Hepatocyte (in vitro differentiated cells): ENCODE results near the gene RASGRP3. TPM values are rescaled to one million over a fixed set of nuclear protein-coding genes. Genes with fewer than 3 reads are reported as not detected.

Source experiments
- DNase-seq: peaks from one replicate; pipeline ENCODE4 v3.0.0-alpha.2; 2016; ENCODE audit warnings: low spot score
- H2AFZ ChIP-seq: fragments of 200-600 bp; sonication (generic); 2 replicates; pipeline ENCODE4 v1.6.0; 2016; ENCODE audit warnings: antibody characterized with exemption, mild to moderate bottlenecking
- H3K27ac ChIP-seq: fragments of 200-600 bp; sonication (generic); 2 replicates; pipeline ENCODE4 v1.5.1; 2016; ENCODE audit warnings: mild to moderate bottlenecking
- H3K27me3 ChIP-seq: fragments of 200-600 bp; sonication (generic); 2 replicates; pipeline ENCODE4 v1.6.1; 2016
- H3K36me3 ChIP-seq: fragments of 200-600 bp; sonication (generic); replicated peaks from 2 replicates; pipeline ENCODE4 v1.5.1; 2016; ENCODE audit warnings: low read depth; ENCODE audit not compliant: insufficient read depth
- H3K4me1 ChIP-seq: fragments of 200-600 bp; sonication (generic); 2 replicates; pipeline ENCODE4 v1.5.1; 2016; ENCODE audit warnings: mild to moderate bottlenecking, moderate library complexity; ENCODE audit not compliant: insufficient read depth
- H3K4me2 ChIP-seq: fragments of 200-600 bp; sonication (generic); 2 replicates; pipeline ENCODE4 v1.6.0; 2016
- H3K4me3 ChIP-seq: fragments of 200-600 bp; sonication (generic); 2 replicates; pipeline ENCODE4 v1.5.1; 2016; ENCODE audit warnings: mild to moderate bottlenecking
- H3K79me2 ChIP-seq: fragments of 200-600 bp; sonication (generic); 2 replicates; pipeline ENCODE4 v1.6.0; 2017; ENCODE audit warnings: mild to moderate bottlenecking
- H3K9me2 ChIP-seq: fragments of 200-600 bp; sonication (generic); replicated peaks from 2 replicates; pipeline ENCODE4 v1.6.0; 2017; ENCODE audit warnings: mild to moderate bottlenecking; ENCODE audit not compliant: insufficient read depth
- H3K9me3 ChIP-seq: fragments of 200-600 bp; sonication (generic); 2 replicates; pipeline ENCODE4 v1.5.1; 2016; ENCODE audit warnings: low read depth, mild to moderate bottlenecking
- H4K20me1 ChIP-seq: fragments of 200-600 bp; sonication (generic); 2 replicates; pipeline ENCODE4 v1.6.0; 2016; ENCODE audit warnings: mild to moderate bottlenecking; ENCODE audit not compliant: insufficient read depth, poor library complexity, severe bottlenecking
- CTCF ChIP-seq: fragments of 200-600 bp; sonication (generic); IDR thresholded peaks from 2 replicates; pipeline ENCODE4 v1.5.1; 2016; ENCODE audit warnings: antibody characterized with exemption, mild to moderate bottlenecking; ENCODE audit not compliant: poor library complexity
- EZH2 ChIP-seq: fragments of 200-600 bp; sonication (generic); IDR thresholded peaks from 2 replicates; pipeline ENCODE4 v1.6.1; 2016; ENCODE audit warnings: antibody characterized with exemption, mild to moderate bottlenecking, borderline replicate concordance
- EZH2phosphoT487 ChIP-seq: fragments of 200-600 bp; sonication (generic); IDR thresholded peaks from one replicate; pipeline ENCODE4 v1.6.1; 2018; ENCODE audit warnings: antibody characterized with exemption, mild to moderate bottlenecking, low read depth, moderate library complexity; ENCODE audit not compliant: unreplicated experiment, severe bottlenecking
- WGBS: methylation state at CpG from one replicate; pipeline ENCODE4 v1.1.6; 2016; ENCODE audit warnings: low lambda C conversion rate; ENCODE audit errors: missing lambda C conversion rate; 5-methylcytosine and 5-hydroxymethylcytosine counted together
- polyA plus RNA-seq: library from polyadenylated mRNA; unstranded; fragments of >200 nt; fragmentation: Nextera tagmentation; extraction: Ambion mirVana; gene quantifications from 2 replicates; pipeline ENCODE4 v1.2.1, GENCODE V29; 2016
- total RNA-seq: library from RNA; depleted of rRNA; stranded (reverse); fragments of >200 nt; gene quantifications from 2 replicates; pipeline ENCODE4 v1.2.3, GENCODE V29; 2014

The RASGRP3 gene
- total and polyA plus RNA-seq, 2 experiments from 2014 or later = 1.7 to 8.6 TPM

- Histone ChIP-seq H2AFZ (no peak overlapping the region), H3K36me3 (no peaks in the 10 kb centered on the region), H3K4me3 (no peak overlapping the region), H3K4me2 (no peak overlapping the region), H4K20me1 (no peaks in the 10 kb centered on the region), H3K4me1 (no peaks in the 10 kb centered on the region), H3K9me2 (no peaks in the 10 kb centered on the region), H3K79me2 (no peaks in the 10 kb centered on the region), H3K27me3 (no peaks in the 10 kb centered on the region), H3K9me3 (no peaks in the 10 kb centered on the region), H3K27ac (no peak overlapping the region)
- DNase-seq = no peak
- 88% methylated on average over 2 of the region's 2 CpGs for WGBS
- no peak for TF ChIP-seq EZH2
- no peak for TF ChIP-seq EZH2phosphoT487
- no peak for TF ChIP-seq CTCF
Observed at GRCh38 chr2:33570681-33571080, 94.2 kb downstream of the RASGRP3 start.

GRCh38 chr2:33573657-33574056 is 97.2 kb downstream of the RASGRP3 start:
- H3K9me3 ChIP-seq = no peaks in the 10 kb centered on the region
- H3K79me2 ChIP-seq = no peaks in the 10 kb centered on the region
- TF ChIP-seq EZH2phosphoT487 (no peak), EZH2 (no peak), CTCF (no peak)
- no peaks in the 10 kb centered on the region for H3K36me3 ChIP-seq
- no peak overlapping the region for H2AFZ ChIP-seq
- DNase-seq = no peak
- H3K4me2 ChIP-seq = no peak overlapping the region
- WGBS = 97% methylated on average over 6 of the region's 6 CpGs
- H3K4me3 ChIP-seq = no peak overlapping the region
- H4K20me1 ChIP-seq = no peaks in the 10 kb centered on the region
- no peaks in the 10 kb centered on the region for H3K4me1 ChIP-seq
- H3K27ac ChIP-seq = no peak overlapping the region
- no peaks in the 10 kb centered on the region for H3K27me3 ChIP-seq
- no peaks in the 10 kb centered on the region for H3K9me2 ChIP-seq

- 89% methylated on average over 8 of the region's 8 CpGs for WGBS
- TF ChIP-seq EZH2phosphoT487 = no peak
- TF ChIP-seq EZH2 = no peak
- TF ChIP-seq CTCF = no peak
- Histone ChIP-seq H2AFZ (no peak overlapping the region), H3K4me1 (no peaks in the 10 kb centered on the region), H3K4me2 (no peak overlapping the region), H4K20me1 (no peaks in the 10 kb centered on the region), H3K27ac (no peak overlapping the region), H3K4me3 (no peak overlapping the region), H3K36me3 (no peaks in the 10 kb centered on the region), H3K79me2 (no peaks in the 10 kb centered on the region), H3K9me3 (no peaks in the 10 kb centered on the region), H3K9me2 (no peaks in the 10 kb centered on the region), H3K27me3 (no peaks in the 10 kb centered on the region)
- DNase-seq = no peak
Observed at GRCh38 chr2:33577084-33577483, 100.6 kb downstream of the RASGRP3 start.

- Histone ChIP-seq H3K9me3 (no peaks in the 10 kb centered on the region), H3K79me2 (no peaks in the 10 kb centered on the region), H3K27ac (no peak overlapping the region), H3K4me2 (no peak overlapping the region), H4K20me1 (no peaks in the 10 kb centered on the region), H3K4me1 (no peaks in the 10 kb centered on the region), H3K36me3 (no peaks in the 10 kb centered on the region), H3K27me3 (no peaks in the 10 kb centered on the region), H2AFZ (no peak overlapping the region), H3K9me2 (no peaks in the 10 kb centered on the region), H3K4me3 (no peak overlapping the region)
- DNase-seq = no peak
- TF ChIP-seq CTCF (no peak), EZH2 (no peak), EZH2phosphoT487 (no peak)
- WGBS = 59% methylated on average over 2 of the region's 2 CpGs
Observed at GRCh38 chr2:33577668-33578067, 101.2 kb downstream of the RASGRP3 start.
